GM12892 (cell line): ENCODE measurements around the gene ATG101. TPM values are rescaled to one million over a fixed set of nuclear protein-coding genes. Genes with fewer than 3 reads are reported as not detected.

Source experiments
- DNase-seq: peaks from one replicate; pipeline ENCODE4 v3.0.0; 2011; ENCODE audit not compliant: insufficient read length
- FAIRE-seq: peaks from 2 replicates; lab custom pipeline; 2011; peaks lifted over from hg19 to GRCh38; lab: Jason Lieb, UNC
- POLR2A ChIP-seq: IDR thresholded peaks from 2 replicates; pipeline ENCODE4 v1.6.1; 2011; ENCODE audit warnings: low read depth, low read length, control low read depth
- POLR2AphosphoS5 ChIP-seq: IDR thresholded peaks from 2 replicates; pipeline ENCODE4 v1.6.1; 2011; ENCODE audit warnings: low read depth, low read length, control low read depth
- TAF1 ChIP-seq: IDR thresholded peaks from 2 replicates; pipeline ENCODE4 v1.6.1; 2011; ENCODE audit warnings: low read depth, mild to moderate bottlenecking, control low read depth, low read length, borderline replicate concordance
- polyA plus RNA-seq: library from polyadenylated mRNA; unstranded; fragments of >200 nt; gene quantifications from one replicate; pipeline ENCODE4 v1.2.1, GENCODE V29; 2012; ENCODE audit warnings: missing spikeins, inconsistent platforms; ENCODE audit not compliant: missing spikeins

Gene ATG101, protein sequence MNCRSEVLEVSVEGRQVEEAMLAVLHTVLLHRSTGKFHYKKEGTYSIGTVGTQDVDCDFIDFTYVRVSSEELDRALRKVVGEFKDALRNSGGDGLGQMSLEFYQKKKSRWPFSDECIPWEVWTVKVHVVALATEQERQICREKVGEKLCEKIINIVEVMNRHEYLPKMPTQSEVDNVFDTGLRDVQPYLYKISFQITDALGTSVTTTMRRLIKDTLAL
- polyA plus RNA-seq, result 13.5 TPM

DNA sequence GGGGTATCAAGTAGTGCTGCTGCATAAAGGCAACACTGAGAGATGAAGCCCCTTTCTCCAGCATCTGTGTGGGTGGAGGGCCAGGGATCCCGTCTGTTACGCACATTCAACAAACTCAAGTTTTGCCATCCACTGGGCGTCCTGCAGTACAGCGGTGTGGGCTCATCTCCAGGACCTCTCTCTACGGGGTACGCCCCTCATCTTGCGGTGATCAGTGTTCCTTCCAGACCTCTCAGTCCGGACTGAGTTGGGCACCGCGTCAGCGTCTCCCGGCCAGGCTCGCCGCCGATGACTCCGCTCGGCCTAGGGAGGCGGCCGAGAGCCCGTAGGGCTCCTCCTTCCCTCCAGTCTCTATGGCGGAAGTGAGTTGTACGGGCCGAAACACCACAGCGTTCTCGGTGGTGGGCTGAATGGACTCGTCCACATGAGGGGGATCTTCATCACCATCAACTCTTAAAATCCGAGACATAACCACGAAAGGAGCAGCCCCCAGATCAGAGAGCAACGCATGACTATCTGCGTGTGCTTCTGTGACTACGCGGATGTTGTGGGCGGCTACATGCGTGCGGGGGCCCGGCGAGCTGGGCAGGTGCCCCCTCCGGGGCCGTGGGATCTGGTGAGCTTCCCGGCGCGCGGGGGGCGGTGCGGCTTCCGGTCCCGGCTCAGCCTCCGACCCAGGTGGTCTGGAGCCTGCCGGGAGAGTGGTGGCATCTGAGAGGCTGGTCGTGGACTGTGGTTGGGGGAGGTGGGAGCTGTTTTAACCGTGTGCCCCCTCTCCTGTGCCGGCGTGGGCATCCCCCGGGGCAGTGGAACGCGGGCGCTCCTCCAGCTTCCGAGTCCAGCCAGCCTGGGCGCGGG is at the start of gene ATG101:
Gene ATG101, plus strand, starts transcription at position 652 of the 858 bp plus-strand sequence. CDS start 3,673 bp downstream, outside the sequence.
- FAIRE-seq (peak; percentile 98), DNase-seq (peak; percentile 94)
- peak; percentile 91 for TF ChIP-seq POLR2A
- TF ChIP-seq POLR2AphosphoS5, result peak; percentile 87
- peak; percentile 76 for TF ChIP-seq TAF1

DNA sequence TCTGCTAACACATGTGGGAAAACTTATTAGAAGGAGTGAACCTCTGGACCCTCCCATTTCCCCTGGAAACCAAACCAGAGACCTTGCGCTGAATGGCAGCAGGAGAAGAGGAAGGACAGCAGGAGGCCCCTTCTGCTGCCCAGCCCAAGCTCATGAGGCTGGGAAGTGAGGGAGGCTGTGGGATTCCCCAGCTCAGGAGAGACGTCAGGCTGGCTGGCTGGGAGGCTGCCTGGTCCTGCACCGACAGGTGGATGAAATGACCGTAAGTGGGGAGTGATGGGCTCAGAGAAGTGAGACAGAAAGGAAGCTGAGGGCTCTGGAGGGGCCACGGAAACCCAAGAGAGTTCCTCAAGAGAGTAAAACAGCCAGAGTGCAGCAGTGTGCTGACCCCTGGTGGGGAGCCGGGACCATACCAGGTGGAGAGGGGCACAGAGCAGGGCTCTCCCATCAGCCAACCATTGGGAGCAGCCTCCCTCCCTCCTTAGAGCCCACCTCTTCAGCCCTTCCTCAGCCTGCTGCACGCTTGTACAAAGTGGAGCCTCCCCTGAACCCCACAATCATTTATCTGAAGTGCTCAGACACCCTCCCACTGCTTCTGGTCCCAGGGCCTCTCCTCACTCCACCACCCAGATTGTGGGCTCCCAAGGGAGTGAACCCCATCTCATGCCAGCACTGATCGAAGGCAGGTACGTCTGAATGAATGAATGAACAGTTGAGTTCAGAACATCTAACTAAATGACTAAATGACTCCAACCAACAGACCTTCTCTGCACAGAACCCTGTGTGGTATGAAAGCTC is 49.0 kb upstream of the ATG101 start:
- FAIRE-seq (no peak), DNase-seq (no peak)

DNA sequence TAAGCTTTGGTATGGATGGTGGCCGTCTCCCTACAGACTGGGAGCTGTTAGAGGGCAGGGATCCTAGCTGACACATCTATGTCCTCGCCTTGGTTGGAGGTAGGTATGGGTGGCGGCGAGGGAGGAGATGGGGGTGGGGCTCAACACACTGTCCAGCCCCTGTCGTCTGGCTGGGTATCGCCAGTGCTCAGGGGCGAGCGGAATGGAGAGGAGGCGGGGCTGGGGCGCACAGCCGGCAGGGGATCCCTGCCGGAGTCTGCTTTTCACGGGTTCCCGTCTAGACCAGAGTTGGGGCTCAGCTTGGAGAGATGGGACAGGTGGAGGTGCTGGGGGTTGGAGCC is 47.0 kb upstream of the ATG101 start:
- no peak for DNase-seq
- no peak for TF ChIP-seq POLR2AphosphoS5
- no peak for TF ChIP-seq TAF1
- TF ChIP-seq POLR2A, result no peak
- FAIRE-seq, result no peak

More for the DNA sequence above, 49.0 kb upstream of the ATG101 start:
- no peak for TF ChIP-seq TAF1
- no peak for TF ChIP-seq POLR2A
- no peak for TF ChIP-seq POLR2AphosphoS5

DNA sequence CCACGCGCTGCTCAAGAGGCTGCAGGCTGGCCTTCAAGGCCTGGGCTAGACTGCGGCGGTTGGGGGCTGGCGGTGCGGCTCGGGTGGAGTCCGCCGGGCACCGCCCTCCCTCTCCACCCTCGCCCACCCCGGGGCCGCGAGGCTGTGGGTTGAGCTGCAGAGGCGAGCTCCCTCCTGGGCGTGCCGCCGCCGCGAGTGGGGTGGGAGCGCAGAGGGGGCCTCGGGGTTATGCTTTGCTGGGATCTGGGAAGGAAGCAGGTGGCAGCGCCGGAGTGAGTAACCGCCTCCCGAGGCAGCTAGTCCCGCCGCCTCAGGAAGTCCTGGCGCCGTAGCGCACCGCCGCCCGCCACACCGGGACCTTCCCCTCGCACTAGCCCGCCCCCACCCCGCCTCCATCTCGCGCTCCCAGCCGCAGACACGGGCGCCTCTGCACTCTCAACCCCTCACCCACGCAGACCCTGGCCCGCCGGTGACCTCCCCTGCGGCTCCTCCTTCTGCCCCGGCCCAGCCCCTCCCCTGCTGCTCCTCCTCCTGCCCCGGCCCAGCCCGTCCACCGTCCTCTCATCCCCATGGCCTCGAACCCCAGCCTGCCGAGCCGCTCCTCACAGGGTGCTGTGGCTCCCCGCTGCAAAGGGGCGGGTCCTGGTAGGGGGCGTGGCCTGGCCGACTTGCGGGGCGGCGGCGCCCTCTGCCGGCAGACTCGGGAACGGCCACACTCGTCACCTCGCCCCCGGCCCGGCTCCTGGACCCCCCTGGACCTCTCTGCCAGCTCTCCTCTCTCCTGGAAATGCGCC is 46.4 kb upstream of the ATG101 start:
- FAIRE-seq, result peak; percentile 77
- TF ChIP-seq POLR2AphosphoS5 (no peak), TAF1 (no peak), POLR2A (no peak)

DNA sequence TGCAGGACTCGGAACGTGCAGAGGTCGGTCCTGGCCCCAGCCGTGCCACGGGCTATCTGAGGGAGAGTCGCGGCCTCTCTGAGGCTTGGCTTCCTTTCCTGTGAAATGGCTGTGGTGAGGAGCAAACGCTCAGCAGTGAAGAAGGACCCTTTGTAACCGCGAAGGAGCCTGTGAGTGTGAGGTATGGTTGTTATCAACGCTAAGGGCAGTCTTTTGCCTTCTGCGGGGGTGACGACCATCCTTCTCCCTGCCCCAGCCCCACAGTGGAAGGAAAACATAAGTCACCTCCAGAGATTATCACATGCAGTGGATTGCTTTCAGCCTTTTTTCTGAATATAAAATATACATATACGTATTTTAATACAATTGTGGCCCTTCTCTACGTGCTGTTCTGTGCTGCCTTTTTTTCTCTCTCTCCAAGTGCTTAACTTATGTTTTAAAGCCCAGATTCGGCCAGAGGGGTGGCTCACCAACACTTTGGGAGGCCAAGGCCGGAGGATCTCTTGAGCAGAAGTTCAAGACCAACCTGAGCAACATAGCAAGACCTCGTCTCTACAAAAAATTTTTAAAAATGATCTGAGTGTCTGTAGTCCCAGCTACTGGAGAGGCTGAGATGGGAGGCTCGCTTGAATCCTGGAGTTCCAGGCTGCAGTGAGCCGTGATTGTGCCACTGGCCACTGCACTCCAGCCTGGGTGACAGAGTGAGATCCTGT is 45.6 kb upstream of the ATG101 start:
- FAIRE-seq (no peak), DNase-seq (no peak)
- no peak for TF ChIP-seq POLR2AphosphoS5
- TF ChIP-seq TAF1, result no peak
- no peak for TF ChIP-seq POLR2A

More for the DNA sequence above, 46.4 kb upstream of the ATG101 start:
- DNase-seq, result peak; percentile 94

DNA sequence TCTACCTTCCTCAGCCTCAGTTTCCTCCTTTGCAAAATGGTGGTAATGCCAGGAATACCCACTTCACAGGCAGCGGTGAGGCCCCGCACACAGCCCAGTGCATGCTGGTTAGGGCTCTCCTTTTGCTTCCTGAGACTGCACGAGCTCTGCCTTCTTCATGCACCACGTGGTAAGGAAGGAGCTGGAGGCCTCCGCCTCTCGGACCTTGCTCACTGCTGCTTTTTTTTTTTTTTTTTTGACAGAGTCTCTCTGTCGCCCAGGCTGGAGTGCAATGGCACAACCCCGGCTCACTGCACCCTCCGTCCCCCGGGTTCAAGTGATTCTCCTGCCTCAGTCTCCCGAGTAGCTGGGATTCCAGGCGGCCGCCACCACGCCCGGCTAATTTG is 44.9 kb upstream of the ATG101 start:
- FAIRE-seq (peak; percentile 30), DNase-seq (no peak)
- TF ChIP-seq TAF1, result no peak
- TF ChIP-seq POLR2AphosphoS5, result no peak
- no peak for TF ChIP-seq POLR2A

DNA sequence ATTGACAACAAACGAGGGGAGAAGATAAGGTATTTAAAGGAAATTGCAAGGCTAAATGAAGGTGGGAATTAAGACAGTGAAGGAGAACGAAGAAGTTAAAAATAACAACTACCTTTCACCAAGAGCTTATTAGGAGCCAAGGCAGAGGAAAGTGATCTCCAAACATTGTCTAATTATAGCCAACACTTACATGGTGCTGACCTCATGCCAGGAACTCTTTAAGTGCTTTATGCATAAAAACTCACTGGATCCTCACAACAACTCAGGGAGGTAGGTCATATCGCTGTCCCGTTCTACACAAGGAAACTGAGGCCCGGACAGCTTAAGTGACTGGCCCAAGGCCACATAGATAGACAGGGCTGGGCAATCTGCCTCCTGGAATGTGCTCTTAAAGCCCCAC is 43.5 kb upstream of the ATG101 start:
- TF ChIP-seq TAF1, result no peak
- TF ChIP-seq POLR2A, result no peak
- no peak for TF ChIP-seq POLR2AphosphoS5
- FAIRE-seq, result no peak
- DNase-seq, result no peak

DNA sequence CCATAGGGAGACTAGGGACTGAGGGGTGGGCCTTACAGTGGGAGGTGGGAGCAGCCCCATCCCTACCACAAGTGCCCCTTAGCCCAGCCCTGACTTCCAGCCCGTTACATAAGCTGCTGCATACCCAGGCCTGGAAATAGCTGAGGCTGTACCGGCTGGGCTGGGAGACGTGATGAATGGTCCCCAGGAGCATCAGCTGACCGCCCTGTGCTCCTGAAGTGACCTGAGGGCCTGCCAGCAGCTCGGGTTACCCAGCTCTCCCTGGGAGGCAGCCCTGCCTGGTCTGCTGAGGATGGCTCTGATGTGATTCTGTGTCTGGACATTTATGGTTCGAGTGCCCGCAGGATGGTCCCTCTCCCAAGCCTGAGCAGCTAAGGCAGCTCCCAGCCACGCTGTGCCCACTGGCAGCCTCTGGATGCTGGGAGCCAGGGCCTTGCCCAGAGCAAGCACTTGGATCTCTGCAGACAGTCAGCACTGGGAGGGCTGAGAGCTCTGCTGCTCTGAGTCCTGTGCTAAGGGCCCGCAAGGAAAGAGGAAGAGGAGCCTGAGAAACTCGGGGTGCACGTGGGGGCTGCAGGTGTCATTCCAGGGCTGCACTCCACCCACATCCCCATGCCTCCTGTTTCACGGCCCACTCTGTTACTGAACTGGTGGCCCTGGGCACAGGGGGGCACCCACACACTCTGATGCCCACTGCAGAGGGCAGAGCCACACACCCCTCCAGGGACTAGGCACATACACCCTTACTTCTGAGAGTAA is 42.5 kb upstream of the ATG101 start:
- no peak for TF ChIP-seq POLR2A
- TF ChIP-seq POLR2AphosphoS5, result no peak
- no peak for TF ChIP-seq TAF1
- FAIRE-seq (no peak), DNase-seq (no peak)

DNA sequence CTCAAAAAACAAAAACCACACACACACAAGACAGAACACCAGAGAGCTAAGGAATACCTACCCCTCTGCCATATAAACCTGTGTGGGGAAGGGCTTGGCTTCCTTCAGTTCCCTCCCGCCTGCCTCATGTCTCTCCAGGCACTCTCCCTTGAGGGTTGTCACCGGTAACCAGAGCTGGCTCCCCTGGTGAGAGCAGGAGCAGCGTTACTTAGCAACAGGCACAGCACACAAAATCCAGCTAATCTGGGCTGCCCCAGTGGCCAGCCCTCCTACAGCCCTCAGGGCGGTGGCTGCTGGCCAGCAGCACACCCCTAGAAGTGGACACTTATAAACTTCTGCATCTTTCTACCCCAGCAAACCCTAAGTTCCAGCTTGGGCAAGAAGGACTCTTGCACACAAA is 40.1 kb upstream of the ATG101 start:
- DNase-seq, result no peak
- FAIRE-seq, result no peak
- TF ChIP-seq TAF1 (no peak), POLR2A (no peak), POLR2AphosphoS5 (no peak)
